A549 (cell line): ENCODE data around the gene RRP8. TPM values are rescaled to one million over a fixed set of nuclear protein-coding genes. Genes with fewer than 3 reads are reported as not detected.

Experiments
- ATAC-seq, 2 experiments: fragments of 200-7000 bp in 1 of 2; fragments of >200 bp in 1 of 2; cut with Nextera tagmentation in 1 of 2; cut with Tn5 transposase in 1 of 2; 3 replicates each; pipeline versions ENCODE4 v1.8.0 to v1.9.1; 2018 to 2020; ENCODE audit warnings: mild to moderate bottlenecking in 1 of 2, moderate library complexity in 1 of 2
- CTCF ChIA-PET: fragments of 300-600 bp; sonication (Branson Sonifier 250); formaldehyde crosslinking; extraction: SDS; loops from one replicate; lab custom pipeline; 2021; ENCODE audit warnings: antibody characterized with exemption, inconsistent platforms; lab: Yijun Ruan, JAX
- POLR2A ChIA-PET: fragments of 350-600 bp; formaldehyde crosslinking; extraction: SDS; loops from one replicate; lab custom pipeline; 2021; ENCODE audit warnings: antibody characterized with exemption, inconsistent platforms; lab: Yijun Ruan, JAX
- DNase-seq, 2 experiments: peaks; one replicate each; pipeline versions ENCODE4 v3.0.0 to v3.0.0-alpha.2; 2011 to 2016; ENCODE audit warnings: low read depth in 1 of 2, low spot score in 1 of 2
- FAIRE-seq: peaks from 2 replicates; lab custom pipeline; 2011; peaks lifted over from hg19 to GRCh38; lab: Jason Lieb, UNC
- H3K27ac ChIP-seq, 2 experiments: fragments of >200 bp; sonication (Bioruptor Twin); formaldehyde crosslinking; 3 replicates each; pipeline ENCODE4 v1.5.1; 2016 to 2017
- H3K4me1 ChIP-seq: fragments of >200 bp; sonication (Bioruptor Twin); formaldehyde crosslinking; 3 replicates; pipeline ENCODE4 v1.6.1; 2016
- H3K4me2 ChIP-seq: fragments of >200 bp; sonication (Bioruptor Twin); formaldehyde crosslinking; 3 replicates; pipeline ENCODE4 v1.6.1; 2016
- H3K4me3 ChIP-seq: fragments of >200 bp; sonication (Bioruptor Twin); formaldehyde crosslinking; 3 replicates; pipeline ENCODE4 v1.5.1; 2016
- H3K9me3 ChIP-seq: fragments of >200 bp; sonication (Bioruptor Twin); formaldehyde crosslinking; 3 replicates; pipeline ENCODE4 v1.6.1; 2016
- CBX8 ChIP-seq: fragments of 200-600 bp; sonication (generic); IDR thresholded peaks from 2 replicates; pipeline ENCODE4 v1.6.1; 2016
- ESRRA ChIP-seq: fragments of 150-350 bp; IDR thresholded peaks from 2 replicates; pipeline ENCODE4 v1.6.1; 2014; ENCODE audit warnings: mild to moderate bottlenecking, low read length, borderline replicate concordance
- FOSB ChIP-seq: fragments of 250-450 bp; sonication (Bioruptor Pico); IDR thresholded peaks from 2 replicates; pipeline ENCODE4 v1.5.0; 2020; ENCODE audit warnings: mild to moderate bottlenecking, moderate library complexity
- FOSL2 ChIP-seq, 2 experiments: fragments of 450-650 bp in 1 of 2; fragments of >200 bp in 1 of 2; sonication (Bioruptor Twin) in 1 of 2; formaldehyde crosslinking; IDR thresholded peaks; 2 replicates each; pipeline versions ENCODE4 v1.5.0 to v1.6.1; 2016 to 2020; ENCODE audit warnings: mild to moderate bottlenecking in 1 of 2, moderate library complexity in 1 of 2
- HDAC2 ChIP-seq: fragments of 200-600 bp; sonication (generic); IDR thresholded peaks from 2 replicates; pipeline ENCODE4 v1.6.1; 2016
- HOXB13 ChIP-seq: fragments of 250-450 bp; sonication (Bioruptor Pico); IDR thresholded peaks from 2 replicates; pipeline ENCODE4 v1.5.0; 2020; ENCODE audit warnings: low read depth, mild to moderate bottlenecking, moderate library complexity
- JUNB ChIP-seq: fragments of >200 bp; sonication (Bioruptor Twin); formaldehyde crosslinking; IDR thresholded peaks from 2 replicates; pipeline ENCODE4 v1.6.1; 2016
- KDM5A ChIP-seq: fragments of 200-600 bp; sonication (generic); IDR thresholded peaks from 2 replicates; pipeline ENCODE4 v1.6.1; 2016; ENCODE audit warnings: antibody characterized with exemption, mild to moderate bottlenecking
- MAFK ChIP-seq: fragments of 450-650 bp; IDR thresholded peaks from 2 replicates; pipeline ENCODE4 v1.6.1; 2014; ENCODE audit not compliant: partially characterized antibody
- MYC ChIP-seq: IDR thresholded peaks from 2 replicates; pipeline ENCODE4 v1.6.1; 2012; ENCODE audit warnings: mild to moderate bottlenecking, inconsistent platforms, low read length, improper control_type of control experiment, borderline replicate concordance
- PHF8 ChIP-seq: fragments of 200-600 bp; sonication (generic); IDR thresholded peaks from 2 replicates; pipeline ENCODE4 v1.6.1; 2016; ENCODE audit warnings: low read depth, mild to moderate bottlenecking, antibody characterized with exemption, moderate library complexity, borderline replicate concordance
- RCOR1 ChIP-seq: fragments of 150-350 bp; IDR thresholded peaks from 2 replicates; pipeline ENCODE4 v1.6.1; 2014; ENCODE audit warnings: antibody characterized with exemption, low read length, low read depth
- USF2 ChIP-seq: fragments of 450-650 bp; IDR thresholded peaks from 2 replicates; pipeline ENCODE4 v1.6.1; 2014; ENCODE audit warnings: antibody characterized with exemption
- ZFP36 ChIP-seq: fragments of 450-650 bp; IDR thresholded peaks from 2 replicates; pipeline ENCODE4 v1.6.1; 2014; ENCODE audit warnings: borderline replicate concordance; ENCODE audit not compliant: partially characterized antibody
- WGBS: methylation state at CpG from one replicate; pipeline ENCODE4 v1.1.6; 2017; ENCODE audit errors: missing lambda C conversion rate; 5-methylcytosine and 5-hydroxymethylcytosine counted together
- polyA plus RNA-seq, 4 experiments: library from polyadenylated mRNA; depleted of rRNA in 3 of 4; stranded (reverse); fragments of >200 nt; fragmentation: RNase III in 1 of 4; extraction: RNeasy Plus Mini Kit Qiagen cat#74134 plus additional on column Dnase treatment in 1 of 4; gene quantifications; 2 replicates in 3 of 4; 3 replicates in 1 of 4; pipeline ENCODE4 v1.2.3, GENCODE V29; 2011 to 2017
- TF ChIP-seq, protein P1 (sequence below): fragments of 150-350 bp; IDR thresholded peaks from 2 replicates; pipeline ENCODE4 v1.6.1; 2014; ENCODE audit warnings: low read depth, mild to moderate bottlenecking, low read length
- TF ChIP-seq, protein P2 (sequence below): fragments of >200 bp; sonication (Bioruptor Twin); formaldehyde crosslinking; IDR thresholded peaks from 3 replicates; pipeline ENCODE4 v1.5.1; 2016

RRP8 gene
- polyA plus RNA-seq, 2 of the 4 experiments (the other 2 are of a cell fraction), result 14.5 to 25.9 TPM

DNA sequence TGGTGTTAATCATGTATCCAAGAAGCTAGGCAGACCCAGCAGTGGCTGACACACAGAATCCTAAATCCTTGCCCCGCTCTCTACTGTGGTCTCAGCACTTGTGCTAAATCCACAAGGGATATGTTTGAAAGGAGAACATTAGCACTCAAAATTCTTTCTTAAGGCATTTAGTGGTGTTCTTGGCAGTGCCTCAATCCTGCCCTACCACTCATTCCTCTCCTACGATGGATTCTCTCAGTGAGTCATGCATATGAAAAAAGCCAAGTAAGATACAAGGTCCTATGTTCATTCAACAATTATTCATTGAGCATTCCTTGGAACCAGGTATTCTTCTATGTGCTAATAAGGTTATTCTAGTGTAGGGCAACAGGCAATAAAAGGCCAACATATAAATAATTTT is 31.2 kb downstream of the RRP8 start:
- DNase-seq (no peak), FAIRE-seq (no peak), ATAC-seq (no peak)
- CTCF ChIA-PET, result interaction anchor here (2.8 kb wide), 1 partner anchor 43 kb away, joined by 6 read pairs; no protein-coding TSS in a partner anchor
- WGBS, result 66% methylated on average over 2 of the region's 2 CpGs
- H3K4me1 ChIP-seq, result peaks cover 6% of the 10 kb centered on the region; the same call in 2 of the 3 replicates
- POLR2A ChIA-PET, result no interaction called here
- H3K27ac ChIP-seq, result no peak overlapping the region
- TF ChIP-seq JUNB, result no peak
- no peak for TF ChIP-seq HDAC2
- no peak for TF ChIP-seq MAFK
- TF ChIP-seq MYC, result no peak
- no peak overlapping the region for H3K4me2 ChIP-seq
- H3K4me3 ChIP-seq, result no peak overlapping the region
- no peaks in the 10 kb centered on the region for H3K9me3 ChIP-seq

- FAIRE-seq, result no peak
- no peak for DNase-seq
- Histone ChIP-seq H3K4me3 (no peak overlapping the region), H3K9me3 (no peaks in the 10 kb centered on the region), H3K4me2 (no peak overlapping the region), H3K27ac (no peak overlapping the region), H3K4me1 (peaks cover 6% of the 10 kb centered on the region; the same call in 2 of the 3 replicates)
- ATAC-seq, result no peak
- ChIA-PET CTCF (interaction anchor here (1.1 to 2.8 kb wide), 3 partner anchors 8 to 42 kb away, joined by 3 to 6 read pairs (median 3); no protein-coding TSS in a partner anchor), POLR2A (no interaction called here)
- no peak for TF ChIP-seq HOXB13
- TF ChIP-seq ZFP36, result no peak
- TF ChIP-seq, protein P1, sequence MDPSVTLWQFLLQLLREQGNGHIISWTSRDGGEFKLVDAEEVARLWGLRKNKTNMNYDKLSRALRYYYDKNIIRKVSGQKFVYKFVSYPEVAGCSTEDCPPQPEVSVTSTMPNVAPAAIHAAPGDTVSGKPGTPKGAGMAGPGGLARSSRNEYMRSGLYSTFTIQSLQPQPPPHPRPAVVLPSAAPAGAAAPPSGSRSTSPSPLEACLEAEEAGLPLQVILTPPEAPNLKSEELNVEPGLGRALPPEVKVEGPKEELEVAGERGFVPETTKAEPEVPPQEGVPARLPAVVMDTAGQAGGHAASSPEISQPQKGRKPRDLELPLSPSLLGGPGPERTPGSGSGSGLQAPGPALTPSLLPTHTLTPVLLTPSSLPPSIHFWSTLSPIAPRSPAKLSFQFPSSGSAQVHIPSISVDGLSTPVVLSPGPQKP, result no peak
- no peak for TF ChIP-seq KDM5A
- no peak for TF ChIP-seq USF2
- TF ChIP-seq MYC, result no peak
- TF ChIP-seq FOSL2 (IDR thresholded peaks at IDR 0.05), result no peak
- no peak for TF ChIP-seq FOSL2 (CRISPR knock-in tag; IDR thresholded peaks at IDR 0.05)
- no peak for TF ChIP-seq JUNB
- TF ChIP-seq FOSB (CRISPR knock-in tag), result no peak
- TF ChIP-seq PHF8, result no peak
- no peak for TF ChIP-seq ESRRA
- TF ChIP-seq, protein P2, sequence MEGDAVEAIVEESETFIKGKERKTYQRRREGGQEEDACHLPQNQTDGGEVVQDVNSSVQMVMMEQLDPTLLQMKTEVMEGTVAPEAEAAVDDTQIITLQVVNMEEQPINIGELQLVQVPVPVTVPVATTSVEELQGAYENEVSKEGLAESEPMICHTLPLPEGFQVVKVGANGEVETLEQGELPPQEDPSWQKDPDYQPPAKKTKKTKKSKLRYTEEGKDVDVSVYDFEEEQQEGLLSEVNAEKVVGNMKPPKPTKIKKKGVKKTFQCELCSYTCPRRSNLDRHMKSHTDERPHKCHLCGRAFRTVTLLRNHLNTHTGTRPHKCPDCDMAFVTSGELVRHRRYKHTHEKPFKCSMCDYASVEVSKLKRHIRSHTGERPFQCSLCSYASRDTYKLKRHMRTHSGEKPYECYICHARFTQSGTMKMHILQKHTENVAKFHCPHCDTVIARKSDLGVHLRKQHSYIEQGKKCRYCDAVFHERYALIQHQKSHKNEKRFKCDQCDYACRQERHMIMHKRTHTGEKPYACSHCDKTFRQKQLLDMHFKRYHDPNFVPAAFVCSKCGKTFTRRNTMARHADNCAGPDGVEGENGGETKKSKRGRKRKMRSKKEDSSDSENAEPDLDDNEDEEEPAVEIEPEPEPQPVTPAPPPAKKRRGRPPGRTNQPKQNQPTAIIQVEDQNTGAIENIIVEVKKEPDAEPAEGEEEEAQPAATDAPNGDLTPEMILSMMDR, result no peak
- TF ChIP-seq RCOR1, result no peak
- WGBS, result 87% methylated on average over 19 of the region's 22 CpGs
These were observed 31.9 kb downstream of the RRP8 start for GRCh38 chr11:6571434-6572008.

DNA sequence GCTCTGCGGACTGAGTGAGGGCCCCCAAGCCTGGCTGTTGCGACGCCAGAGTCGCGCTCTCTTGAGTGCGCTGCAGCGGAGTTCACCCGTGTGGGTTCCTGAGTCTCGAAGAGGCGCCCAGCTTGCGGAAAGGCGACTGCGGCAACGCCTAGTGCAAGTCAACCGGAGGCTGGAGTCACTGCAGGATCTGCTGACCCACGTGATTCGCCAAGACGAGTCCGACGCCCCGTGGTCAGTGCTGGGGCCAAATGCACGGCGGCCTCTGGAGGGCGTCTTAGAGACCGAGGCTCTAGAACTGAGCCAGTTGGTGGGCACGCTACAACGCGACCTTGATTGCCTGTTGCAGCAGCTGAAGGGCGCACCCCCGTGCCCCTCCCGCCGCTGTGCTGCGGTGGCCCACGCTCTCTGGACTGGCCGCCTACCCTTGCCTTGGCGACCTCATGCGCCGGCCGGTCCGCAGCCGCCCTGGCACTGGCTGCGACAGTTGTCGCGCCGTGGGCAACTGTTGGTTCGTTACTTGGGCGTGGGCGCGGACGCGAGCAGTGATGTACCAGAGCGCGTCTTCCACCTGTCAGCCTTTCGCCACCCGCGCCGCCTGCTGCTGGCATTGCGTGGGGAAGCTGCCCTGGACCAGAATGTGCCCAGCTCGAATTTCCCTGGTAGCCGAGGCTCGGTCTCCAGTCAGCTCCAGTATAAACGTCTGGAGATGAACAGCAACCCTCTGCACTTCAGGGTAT is 32.6 kb downstream of the RRP8 start:
- 94% methylated on average over 51 of the region's 62 CpGs for WGBS
- TF ChIP-seq, protein P1, result no peak
- TF ChIP-seq PHF8, result no peak
- TF ChIP-seq CBX8, result no peak
- no peak for TF ChIP-seq MAFK
- DNase-seq (no peak), FAIRE-seq (no peak), ATAC-seq (no peak)
- Histone ChIP-seq H3K4me3 (no peak overlapping the region), H3K27ac (no peak overlapping the region), H3K4me2 (no peak overlapping the region), H3K9me3 (no peaks in the 10 kb centered on the region), H3K4me1 (peaks cover 6% of the 10 kb centered on the region; the same call in 2 of the 3 replicates)
- POLR2A ChIA-PET, result no interaction called here
- CTCF ChIA-PET, result interaction anchor here (1.1 to 2.8 kb wide), 4 partner anchors 8 to 113 kb away, joined by 3 to 6 read pairs (median 4); partner anchors contain the start of gene MRPL17
